ENCODE data around the gene EARS2.

EARS2 gene

DNA sequence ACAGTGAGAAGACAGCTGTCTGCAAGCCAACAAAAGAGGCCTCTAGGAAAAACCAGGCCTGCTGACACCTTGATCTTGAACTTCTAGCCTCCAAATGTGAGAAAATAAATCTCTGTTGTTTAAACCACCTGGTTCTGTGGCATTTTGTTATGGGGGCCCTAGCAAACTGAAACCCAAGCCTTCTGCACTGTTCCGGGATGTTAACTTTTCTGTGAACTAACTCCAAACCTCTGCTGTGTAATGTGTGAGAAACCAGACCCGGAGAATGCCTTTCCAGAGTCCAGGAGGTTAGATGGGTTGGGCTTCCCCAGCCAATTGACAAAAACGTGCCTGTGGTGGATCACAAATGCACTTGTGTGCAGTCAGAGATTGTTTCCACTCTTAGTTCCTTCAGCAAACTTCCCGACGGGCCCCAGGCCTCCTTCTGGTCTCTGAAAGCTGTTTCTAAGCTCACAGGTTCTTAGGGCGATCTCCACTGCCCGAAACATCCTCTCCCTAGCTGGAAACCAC, 33.2 kb downstream of the EARS2 start:
- DNase-seq: no peak
- intact Hi-C loops (cut with DNase I; ENCODE audit: low total_unique reads): no loop called here
- Histone ChIP-seq H3K4me3 (no peak overlapping the region), H3K36me3 (peaks cover 38 to 77% (median 47%) of the 10 kb centered on the region in 3 donors), H3K27me3 (no peaks in the 10 kb centered on the region), H3K9me3 (no peaks in the 10 kb centered on the region), H3K27ac (no peak overlapping the region), H3K4me1 (no peaks in the 10 kb centered on the region)
- TF ChIP-seq, protein P1, sequence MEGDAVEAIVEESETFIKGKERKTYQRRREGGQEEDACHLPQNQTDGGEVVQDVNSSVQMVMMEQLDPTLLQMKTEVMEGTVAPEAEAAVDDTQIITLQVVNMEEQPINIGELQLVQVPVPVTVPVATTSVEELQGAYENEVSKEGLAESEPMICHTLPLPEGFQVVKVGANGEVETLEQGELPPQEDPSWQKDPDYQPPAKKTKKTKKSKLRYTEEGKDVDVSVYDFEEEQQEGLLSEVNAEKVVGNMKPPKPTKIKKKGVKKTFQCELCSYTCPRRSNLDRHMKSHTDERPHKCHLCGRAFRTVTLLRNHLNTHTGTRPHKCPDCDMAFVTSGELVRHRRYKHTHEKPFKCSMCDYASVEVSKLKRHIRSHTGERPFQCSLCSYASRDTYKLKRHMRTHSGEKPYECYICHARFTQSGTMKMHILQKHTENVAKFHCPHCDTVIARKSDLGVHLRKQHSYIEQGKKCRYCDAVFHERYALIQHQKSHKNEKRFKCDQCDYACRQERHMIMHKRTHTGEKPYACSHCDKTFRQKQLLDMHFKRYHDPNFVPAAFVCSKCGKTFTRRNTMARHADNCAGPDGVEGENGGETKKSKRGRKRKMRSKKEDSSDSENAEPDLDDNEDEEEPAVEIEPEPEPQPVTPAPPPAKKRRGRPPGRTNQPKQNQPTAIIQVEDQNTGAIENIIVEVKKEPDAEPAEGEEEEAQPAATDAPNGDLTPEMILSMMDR (IDR thresholded peaks at IDR 0.05): no peak

DNA sequence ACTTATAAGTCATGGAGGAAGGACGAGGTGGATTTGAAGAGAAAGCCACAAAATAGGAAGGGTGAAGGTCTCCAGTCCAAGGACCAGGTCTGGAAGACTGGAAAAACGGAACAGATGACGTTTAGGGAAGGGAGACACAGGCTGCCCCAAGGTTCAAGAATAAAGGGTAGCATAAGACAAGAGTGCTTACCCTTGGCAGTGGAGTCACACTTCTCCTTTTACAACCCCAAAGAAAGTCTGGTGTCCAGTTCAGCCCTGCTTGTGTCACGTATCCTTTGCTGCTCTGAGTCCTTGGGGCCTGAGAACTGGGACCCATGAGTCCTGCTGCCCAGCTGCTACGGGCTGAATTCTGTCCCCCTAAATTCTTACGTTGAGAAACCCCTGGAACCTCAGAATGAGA, 33.8 kb downstream of the EARS2 start:
- Histone ChIP-seq H3K4me1 (no peaks in the 10 kb centered on the region), H3K4me3 (no peak overlapping the region), H3K9me3 (no peaks in the 10 kb centered on the region), H3K36me3 (peaks cover 32 to 70% (median 41%) of the 10 kb centered on the region in 3 donors), H3K27me3 (no peaks in the 10 kb centered on the region), H3K27ac (no peak overlapping the region)
- DNase-seq: no peak
- intact Hi-C loops (cut with DNase I; ENCODE audit: low total_unique reads): no loop called here
- TF ChIP-seq, protein P1 (IDR thresholded peaks at IDR 0.05): no peak

DNA sequence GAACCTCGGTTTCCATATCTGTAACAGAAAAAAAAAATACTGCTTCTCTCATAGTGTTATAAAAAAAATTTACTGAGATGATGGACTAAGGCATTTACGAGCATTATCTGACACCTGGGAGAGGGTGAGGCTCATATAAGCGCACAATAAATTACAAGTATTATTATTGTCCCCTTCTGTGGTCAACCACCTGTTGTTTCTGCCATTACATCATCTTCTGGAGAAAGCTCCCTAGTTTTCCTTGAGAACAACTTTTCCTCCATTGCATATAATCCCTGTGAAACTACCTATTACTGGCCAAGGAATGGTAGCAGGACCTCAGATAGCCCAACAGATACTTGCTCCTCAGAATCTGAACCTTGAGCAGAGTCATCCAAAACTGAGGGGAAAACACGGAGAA, 35.2 kb downstream of the EARS2 start:
- Histone ChIP-seq H3K36me3 (peaks cover 31 to 57% (median 31%) of the 10 kb centered on the region in 3 donors), H3K4me1 (no peaks in the 10 kb centered on the region), H3K27me3 (no peaks in the 10 kb centered on the region), H3K4me3 (no peak overlapping the region), H3K27ac (no peak overlapping the region), H3K9me3 (no peaks in the 10 kb centered on the region)
- TF ChIP-seq, protein P1 (IDR thresholded peaks at IDR 0.05): no peak
- no peak for DNase-seq
- intact Hi-C loops (cut with DNase I; ENCODE audit: low total_unique reads): no loop called here

DNA sequence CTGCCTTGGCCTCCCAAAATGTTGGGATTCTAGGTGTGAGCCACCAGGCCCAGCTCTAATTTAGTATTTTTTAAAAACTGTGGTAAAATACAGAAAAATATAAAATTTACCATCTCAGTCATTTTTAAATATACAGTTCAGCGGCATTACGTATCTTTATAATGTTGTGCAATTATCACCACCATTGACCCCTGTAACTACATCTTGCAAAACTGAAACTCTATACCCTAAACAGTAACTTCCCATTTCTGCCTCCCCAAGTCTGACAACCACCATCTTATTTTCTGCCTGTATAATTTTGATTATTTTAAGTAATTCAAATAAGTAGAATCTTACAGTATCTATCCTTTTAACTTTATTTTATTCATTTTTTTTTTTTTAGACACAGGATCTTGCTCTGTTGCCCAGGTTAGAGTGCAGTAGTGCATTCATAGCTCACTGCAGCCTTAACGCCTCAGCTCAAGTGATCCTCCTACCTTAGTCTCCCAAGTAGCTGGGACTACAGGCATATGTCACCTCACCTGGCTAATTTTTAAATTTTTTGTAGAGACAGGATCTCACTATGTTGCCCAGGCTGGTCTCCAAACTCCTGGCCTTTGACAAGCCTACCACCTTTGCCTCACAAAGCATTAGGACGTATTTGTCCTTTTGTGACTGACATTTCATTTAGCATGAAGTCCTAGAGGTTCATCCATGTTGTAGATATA, 36.0 kb downstream of the EARS2 start:
- H3K27me3 ChIP-seq: no peaks in the 10 kb centered on the region
- H3K9me3 ChIP-seq: no peaks in the 10 kb centered on the region
- H3K36me3 ChIP-seq: peaks cover 30 to 55% (median 31%) of the 10 kb centered on the region in 3 donors
- no peak for DNase-seq
- intact Hi-C loops (cut with DNase I; ENCODE audit: low total_unique reads): no loop called here
- no peak overlapping the region for H3K4me3 ChIP-seq
- TF ChIP-seq, protein P1 (IDR thresholded peaks at IDR 0.05): no peak
- no peaks in the 10 kb centered on the region for H3K4me1 ChIP-seq
- no peak overlapping the region for H3K27ac ChIP-seq

DNA sequence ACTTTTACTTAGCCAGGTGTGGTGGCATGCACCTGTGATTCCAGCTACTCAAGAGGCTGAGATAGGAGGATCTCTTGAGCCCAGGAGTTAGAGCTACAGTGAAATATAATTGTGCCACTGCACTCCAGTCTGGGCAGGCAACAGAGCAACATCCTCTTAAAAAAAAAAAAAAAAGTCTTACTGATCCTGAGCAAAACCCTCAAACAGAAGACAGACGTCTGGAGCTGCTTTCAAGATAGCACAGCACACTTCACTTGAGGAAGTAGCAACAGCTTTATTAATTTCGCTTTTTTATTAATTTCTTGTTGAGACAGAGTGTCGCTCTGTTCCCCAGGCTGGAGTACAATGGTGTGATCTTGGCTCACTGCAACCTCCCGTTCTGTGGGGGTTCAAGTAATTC, 36.6 kb downstream of the EARS2 start:
- no peaks in the 10 kb centered on the region for H3K4me1 ChIP-seq
- H3K36me3 ChIP-seq: peaks cover 29 to 53% (median 30%) of the 10 kb centered on the region in 3 donors
- H3K9me3 ChIP-seq: no peaks in the 10 kb centered on the region
- DNase-seq: no peak
- TF ChIP-seq, protein P1 (IDR thresholded peaks at IDR 0.05): no peak
- intact Hi-C loops (cut with DNase I; ENCODE audit: low total_unique reads): no loop called here
- no peak overlapping the region for H3K4me3 ChIP-seq
- H3K27me3 ChIP-seq: no peaks in the 10 kb centered on the region
- H3K27ac ChIP-seq: no peak overlapping the region
